GM12878 (cell line): Measurements from ENCODE around the gene HSP90AB1. TPM values are rescaled to one million over a fixed set of nuclear protein-coding genes. Genes with fewer than 3 reads are reported as not detected.

Experiments used
- ATAC-seq: fragments of 200-7000 bp; cut with Tn5 transposase; 3 replicates; pipeline ENCODE4 v1.9.1; 2020; ENCODE audit warnings: mild to moderate bottlenecking, moderate library complexity
- BruUV-seq: library from RNA; stranded (reverse); fragments of 400-500 nt; replicated peaks from 2 replicates; lab custom pipeline; 2021; lab: Mats Ljungman, UMichigan
- CTCF ChIA-PET: fragments of 300-600 bp; sonication (Branson Sonifier 250); formaldehyde crosslinking; extraction: SDS; loops from one replicate; lab custom pipeline; 2021; ENCODE audit warnings: inconsistent platforms; lab: Yijun Ruan, JAX
- POLR2A ChIA-PET: fragments of 350-600 bp; formaldehyde crosslinking; extraction: SDS; loops from one replicate; lab custom pipeline; 2021; ENCODE audit warnings: inconsistent platforms; lab: Charles Lee
- RAD21 ChIA-PET: fragments of 300-600 bp; sonication (Branson Sonifier 250); formaldehyde crosslinking; loops from one replicate; lab custom pipeline; 2023; ENCODE audit warnings: antibody characterized with exemption; ENCODE audit not compliant: unreplicated experiment; lab: Charles Lee
- SMC1A ChIA-PET: fragments of 300-600 bp; sonication (Branson Sonifier 250); formaldehyde crosslinking; loops from one replicate; lab custom pipeline; 2023; ENCODE audit not compliant: unreplicated experiment, uncharacterized antibody; lab: Charles Lee
- DNase-seq: peaks from one replicate; pipeline ENCODE4 v3.0.0-alpha.2; 2011; ENCODE audit warnings: low read depth, low spot score
- FAIRE-seq: peaks from 3 replicates; lab custom pipeline; 2011; peaks lifted over from hg19 to GRCh38; lab: Jason Lieb, UNC
- H2AFZ ChIP-seq: 2 replicates; pipeline ENCODE4 v1.6.0; 2011; ENCODE audit warnings: low read depth, low read length, control low read depth; ENCODE audit not compliant: control insufficient read depth
- H3K27ac ChIP-seq: 2 replicates; pipeline ENCODE4 v1.5.1; 2011; ENCODE audit warnings: control low read depth; ENCODE audit not compliant: control insufficient read depth, insufficient read depth
- H3K27me3 ChIP-seq, 2 experiments: replicated peaks in 1 of 2; 2 replicates each; pipeline versions ENCODE4 v1.6.0 to v1.6.1; 2011; ENCODE audit warnings: low read length in 1 of 2; ENCODE audit not compliant: control insufficient read depth in 2 of 2, insufficient read depth in 2 of 2
- H3K36me3 ChIP-seq, 2 experiments: 2 replicates each; pipeline ENCODE4 v1.5.1; 2011; ENCODE audit warnings: low read length in 1 of 2; ENCODE audit not compliant: control insufficient read depth in 2 of 2, insufficient read depth in 2 of 2
- H3K4me1 ChIP-seq: 2 replicates; pipeline ENCODE4 v1.6.1; 2011; ENCODE audit warnings: mild to moderate bottlenecking, low read length, moderate library complexity, mixed read lengths; ENCODE audit not compliant: control insufficient read depth, insufficient read depth
- H3K4me2 ChIP-seq: 2 replicates; pipeline ENCODE4 v1.6.0; 2011; ENCODE audit warnings: control low read depth; ENCODE audit not compliant: control insufficient read depth, insufficient read depth
- H3K4me3 ChIP-seq: fragments of 200-600 bp; sonication (generic); 2 replicates; pipeline ENCODE4 v1.5.1; 2016
- H3K79me2 ChIP-seq: 2 replicates; pipeline ENCODE4 v1.6.0; 2011; ENCODE audit warnings: low read length; ENCODE audit not compliant: control insufficient read depth, insufficient read depth
- H3K9ac ChIP-seq: 2 replicates; pipeline ENCODE4 v1.8.0; 2011; ENCODE audit warnings: low read length, control low read depth, mixed read lengths; ENCODE audit not compliant: control insufficient read depth, insufficient read depth
- H3K9me3 ChIP-seq: replicated peaks from 3 replicates; pipeline ENCODE4 v1.5.1; 2011; ENCODE audit warnings: mild to moderate bottlenecking, low read length; ENCODE audit not compliant: control insufficient read depth, insufficient read depth
- H4K20me1 ChIP-seq: 2 replicates; pipeline ENCODE4 v1.6.0; 2011; ENCODE audit not compliant: control insufficient read depth, insufficient read depth
- CBX3 ChIP-seq: fragments of 200-600 bp; sonication (generic); IDR thresholded peaks from 2 replicates; pipeline ENCODE4 v1.6.1; 2016; ENCODE audit warnings: low read depth, borderline replicate concordance
- CEBPZ ChIP-seq: fragments of 150-350 bp; IDR thresholded peaks from 2 replicates; pipeline ENCODE4 v1.6.1; 2016; ENCODE audit warnings: low read depth, low read length
- CHD1 ChIP-seq: IDR thresholded peaks from 2 replicates; pipeline ENCODE4 v1.6.1; 2012; ENCODE audit warnings: low read depth, low read length, improper control_type of control experiment
- CREM ChIP-seq: IDR thresholded peaks from 2 replicates; pipeline ENCODE4 v1.6.1; 2014; ENCODE audit warnings: antibody characterized with exemption, low read depth
- E4F1 ChIP-seq: fragments of 450-650 bp; IDR thresholded peaks from 2 replicates; pipeline ENCODE4 v1.6.1; 2018; ENCODE audit warnings: borderline replicate concordance, mild to moderate bottlenecking; ENCODE audit not compliant: partially characterized antibody
- ETV6 ChIP-seq, 2 experiments: fragments of 450-650 bp in 1 of 2; IDR thresholded peaks in 1 of 2; conservative IDR thresholded peaks in 1 of 2; 2 replicates each; pipeline ENCODE4 v1.6.1; 2014; ENCODE audit warnings: antibody characterized with exemption in 1 of 2, borderline replicate concordance in 1 of 2, low read depth in 1 of 2, mild to moderate bottlenecking in 1 of 2, moderate library complexity in 1 of 2
- FOS ChIP-seq: IDR thresholded peaks from 3 replicates; pipeline ENCODE4 v1.6.1; 2011; ENCODE audit warnings: borderline replicate concordance; ENCODE audit not compliant: insufficient read length; ENCODE audit errors: extremely low read depth
- MYC ChIP-seq: IDR thresholded peaks from 2 replicates; pipeline ENCODE4 v1.6.1; 2011; ENCODE audit warnings: mild to moderate bottlenecking, low read length, moderate library complexity, inconsistent platforms; ENCODE audit not compliant: insufficient read depth, insufficient replicate concordance, insufficient read length, severe bottlenecking
- NFXL1 ChIP-seq: fragments of 450-650 bp; IDR thresholded peaks from 2 replicates; pipeline ENCODE4 v1.6.1; 2017; ENCODE audit warnings: antibody characterized with exemption, mild to moderate bottlenecking, borderline replicate concordance
- NFYB ChIP-seq: IDR thresholded peaks from 2 replicates; pipeline ENCODE4 v1.6.1; 2011; ENCODE audit warnings: low read depth, mild to moderate bottlenecking, low read length, improper control_type of control experiment, moderate library complexity; ENCODE audit not compliant: insufficient read depth
- PAX8 ChIP-seq: fragments of 450-650 bp; IDR thresholded peaks from 2 replicates; pipeline ENCODE4 v1.6.1; 2017; ENCODE audit warnings: mild to moderate bottlenecking, moderate library complexity
- POLR2AphosphoS2 ChIP-seq: IDR thresholded peaks from 2 replicates; pipeline ENCODE4 v1.6.1; 2011; ENCODE audit warnings: low read depth, mild to moderate bottlenecking, low read length, improper control_type of control experiment, moderate library complexity
- RB1 ChIP-seq: fragments of 450-650 bp; formaldehyde crosslinking; IDR thresholded peaks from 2 replicates; pipeline ENCODE4 v1.6.1; 2017; ENCODE audit warnings: mild to moderate bottlenecking, borderline replicate concordance
- ZBTB11 ChIP-seq: fragments of 450-650 bp; formaldehyde crosslinking; IDR thresholded peaks from 2 replicates; pipeline ENCODE4 v1.5.0; 2022; ENCODE audit warnings: mild to moderate bottlenecking, missing genetic modification characterization
- ZNF622 ChIP-seq: fragments of 450-650 bp; IDR thresholded peaks from 2 replicates; pipeline ENCODE4 v1.6.1; 2017; ENCODE audit warnings: mild to moderate bottlenecking, inconsistent platforms
- WGBS: methylation state at CpG from one replicate; pipeline ENCODE4 v1.1.6; 2016; ENCODE audit warnings: low lambda C conversion rate; ENCODE audit not compliant: insufficient replicate concordance, insufficient coverage; ENCODE audit errors: missing lambda C conversion rate; 5-methylcytosine and 5-hydroxymethylcytosine counted together
- in situ Hi-C: fragments of 300-500 bp; cut with MboI; formaldehyde crosslinking; loops from 9 replicates; pipeline ENCODE4 v1.14.3; 2018; ENCODE audit warnings: mixed read lengths
- intact Hi-C: fragments of 100-400 bp; cut with micrococcal nuclease; formaldehyde crosslinking; loops from one replicate; pipeline ENCODE4 v1.14.2; 2022; ENCODE audit not compliant: unreplicated experiment
- polyA plus RNA-seq, 11 experiments: library from polyadenylated mRNA; depleted of rRNA in 4 of 11; unstranded in 6 of 11; stranded (reverse) in 5 of 11; fragments of >200 nt; fragmentation: Nextera tagmentation in 4 of 11; fragmentation: Illumina TruSeq in 1 of 11; extraction: Ambion mirVana in 4 of 11; extraction: Trizol in 1 of 11; gene quantifications; 1 replicate in 1 of 11; 2 replicates in 10 of 11; pipeline versions ENCODE4 v1.2.1 to v1.2.3, GENCODE V29; 2011 to 2016; ENCODE audit warnings: inconsistent platforms in 2 of 11, missing spikeins in 2 of 11, low read depth in 1 of 11
- total RNA-seq, 4 experiments: library from RNA; depleted of rRNA in 3 of 4; stranded (reverse); fragments of >200 nt in 3 of 4; fragmentation: Illumina TruSeq in 1 of 4; extraction: Trizol in 1 of 4; gene quantifications; 2 replicates each; pipeline versions ENCODE4 v1.2.1 to v1.2.3, GENCODE V29; 2013 to 2021

The HSP90AB1 gene
- total and polyA plus RNA-seq, 10 of the 15 experiments (the other 5 are each of a cell fraction or from before 2014, with no cell fraction given), result 988 to 1,682 (median 1,146) TPM

GRCh38 chr6:44302856-44303255 is 56.0 kb downstream of the HSP90AB1 start:
- TF ChIP-seq CBX3 (no peak), ETV6 (conservative IDR thresholded peaks at IDR 0.05 in 1 of 2, IDR thresholded peaks at IDR 0.05 in 1 of 2; ENCODE audit: borderline replicate concordance in 1 of 2, low read depth in 1 of 2) (no peak), RB1 (no peak), FOS (no peak), CHD1 (no peak), NFXL1 (no peak), NFYB (no peak), CEBPZ (no peak), MYC (no peak), CREM (no peak), POLR2AphosphoS2 (no peak), ZNF622 (no peak), E4F1 (no peak), ZBTB11 (CRISPR knock-in tag) (no peak), PAX8 (no peak)
- H3K4me2 ChIP-seq, result no peak overlapping the region
- peaks cover 5 to 31% of the 10 kb centered on the region in 2 experiments; a peak in 3 of 4 replicates for H3K36me3 ChIP-seq
- no peak overlapping the region for H3K9ac ChIP-seq
- H2AFZ ChIP-seq, result no peak overlapping the region
- DNase-seq (no peak), ATAC-seq (no peak), FAIRE-seq (no peak)
- H3K79me2 ChIP-seq, result no peaks in the 10 kb centered on the region
- H4K20me1 ChIP-seq, result no peaks in the 10 kb centered on the region
- SMC1A ChIA-PET, result interaction anchor here (1.0 kb wide), 1 partner anchor 35 kb away, joined by 5 read pairs; no protein-coding TSS in a partner anchor
- no TSS peak for BruUV-seq
- intact Hi-C loops (no loop called here), in situ Hi-C loops (no loop called here)
- H3K4me1 ChIP-seq, result no peaks in the 10 kb centered on the region
- CTCF ChIA-PET, result interaction anchor here (2.8 to 7.4 kb wide), 2 partner anchors 10 to 36 kb away, joined by 15 to 87 read pairs; partner anchors contain the start of genes AARS2, NFKBIE and TMEM151B
- H3K9me3 ChIP-seq, result no peaks in the 10 kb centered on the region
- RAD21 ChIA-PET, result interaction anchor here (1.0 kb wide), 1 partner anchor 34 kb away, joined by 3 read pairs; no protein-coding TSS in a partner anchor
- H3K27me3 ChIP-seq, result peaks cover 0 to 2% of the 10 kb centered on the region in 2 experiments; a peak in 2 of 4 replicates
- no peak overlapping the region for H3K27ac ChIP-seq
- H3K4me3 ChIP-seq, result no peak overlapping the region
- POLR2A ChIA-PET, result no interaction called here
- WGBS, result 90% methylated on average over 11 of the region's 12 CpGs
